HT1080 (cell line): ENCODE data around the gene EVA1C. TPM values are rescaled to one million over a fixed set of nuclear protein-coding genes. Genes with fewer than 3 reads are reported as not detected.
"Not testable (repeated sequence)": the region's sequence is repeated elsewhere in the genome, so short reads cannot be mapped to it uniquely, and the experiment has no call there.

ENCODE experiments used
- DNase-seq: peaks from one replicate; pipeline ENCODE4 v3.0.0-alpha.2; 2015; ENCODE audit warnings: low read depth
- total RNA-seq: library from RNA; depleted of rRNA; stranded (reverse); fragments of >200 nt; shearing (Covaris generic); gene quantifications from 2 replicates; pipeline ENCODE4 v1.2.3, GENCODE V29; 2014

EVA1C gene
- total RNA-seq, 1 experiment from 2014 or later: not detected

DNA sequence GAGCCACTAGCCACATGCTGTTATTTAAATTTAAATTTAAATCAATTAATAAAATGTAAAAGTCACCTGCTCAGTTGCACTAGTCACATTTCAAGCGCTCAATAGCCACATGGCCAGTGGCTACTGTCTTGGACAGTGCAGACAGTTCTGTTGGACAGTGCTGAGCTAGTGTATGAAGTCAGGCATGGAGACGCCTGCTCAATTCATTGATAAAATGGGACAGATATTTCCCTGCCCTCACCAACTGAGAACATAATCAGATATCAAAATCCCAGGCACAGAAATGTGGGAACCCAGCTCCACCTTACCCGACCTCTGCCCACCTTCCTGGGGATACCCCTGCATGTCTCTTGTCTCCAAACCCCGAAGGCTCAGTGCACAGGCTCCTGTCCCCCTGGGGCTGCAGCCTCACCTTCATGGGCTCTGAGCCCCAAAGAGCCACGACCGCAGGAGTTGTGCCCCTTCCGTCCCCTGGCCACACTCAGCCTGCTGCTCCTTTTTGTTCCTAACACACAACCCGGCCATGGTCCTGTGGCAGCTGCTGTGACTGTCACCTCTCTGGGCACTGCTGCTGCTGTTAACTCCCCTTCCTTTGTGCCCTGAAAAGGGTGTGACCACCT, 109.3 kb downstream of the EVA1C start:
- DNase-seq: no peak

DNA sequence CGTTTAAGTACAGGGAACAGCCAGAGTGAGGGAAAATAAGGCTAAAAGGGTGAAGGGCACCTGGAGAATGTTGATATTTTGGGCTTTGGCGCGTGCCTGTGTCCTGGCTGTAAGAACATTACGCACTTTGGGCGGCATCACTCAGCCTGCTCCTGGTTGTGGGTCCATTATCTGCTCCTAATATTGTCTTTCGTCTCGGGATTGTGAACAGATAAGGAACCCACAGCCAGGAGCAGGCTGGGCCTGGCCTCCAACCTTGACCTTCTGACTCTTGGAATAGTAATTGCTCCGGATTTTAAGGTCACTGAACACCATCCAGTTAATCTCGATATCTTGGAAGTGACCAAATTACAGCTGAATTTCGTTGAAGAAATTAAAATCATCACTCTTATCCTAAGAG, 111.0 kb downstream of the EVA1C start:
- no peak for DNase-seq

DNA sequence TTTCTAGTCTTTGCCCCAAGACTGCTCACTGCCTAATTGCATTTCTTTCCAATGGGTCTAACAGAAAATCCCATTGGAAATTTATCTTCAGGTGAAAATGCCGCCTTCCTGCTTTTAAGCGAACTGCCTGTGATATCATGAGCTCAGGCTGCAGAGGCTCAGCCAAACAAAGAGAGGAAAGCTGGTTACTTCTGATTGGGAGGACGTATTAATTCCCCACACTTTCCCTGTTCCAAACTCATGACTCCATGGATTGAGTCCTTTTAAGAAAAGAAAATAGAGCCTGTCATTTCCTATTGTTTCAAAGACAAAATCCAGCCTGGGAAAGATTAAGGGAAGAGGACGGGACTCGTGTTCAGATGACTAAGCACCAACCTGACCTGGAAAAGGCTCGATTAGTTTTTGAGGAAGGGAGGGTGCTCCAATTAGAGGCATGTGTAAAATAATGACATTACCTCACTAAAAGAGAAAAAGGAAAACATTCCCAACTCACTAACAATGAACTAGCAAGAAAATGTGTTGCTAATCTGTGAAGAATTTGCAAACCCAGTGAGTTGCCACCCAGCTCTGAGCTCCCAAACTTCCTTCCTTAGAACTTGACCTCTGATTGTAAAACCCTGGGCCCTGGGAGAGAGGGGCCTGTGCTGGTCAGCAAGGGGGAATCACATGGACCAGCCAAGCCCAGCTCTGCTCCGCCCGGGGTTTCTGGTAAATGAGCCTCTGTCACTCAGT, 111.6 kb downstream of the EVA1C start:
- DNase-seq: peak; percentile 88

DNA sequence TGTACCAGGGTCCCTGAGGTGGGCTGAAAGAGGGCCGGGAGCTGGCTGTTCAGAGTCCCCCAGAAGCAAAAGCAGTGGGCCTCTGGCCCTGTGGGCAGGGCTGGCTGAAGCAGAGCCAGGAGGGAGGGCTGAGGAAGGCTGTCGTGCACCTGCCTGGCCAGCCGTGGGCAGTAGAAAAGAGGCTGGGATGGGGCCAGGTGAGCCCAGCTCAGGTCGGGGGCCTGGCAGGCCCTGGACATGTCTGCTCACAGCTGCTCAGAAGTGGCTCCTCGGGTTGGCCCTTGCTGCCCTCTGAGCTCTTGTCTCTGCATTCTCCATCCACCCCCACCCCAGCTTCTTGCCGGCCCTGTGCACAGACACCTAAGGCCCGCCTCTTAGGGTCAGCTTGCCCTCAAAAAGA, 112.8 kb downstream of the EVA1C start:
- DNase-seq: no peak

DNA sequence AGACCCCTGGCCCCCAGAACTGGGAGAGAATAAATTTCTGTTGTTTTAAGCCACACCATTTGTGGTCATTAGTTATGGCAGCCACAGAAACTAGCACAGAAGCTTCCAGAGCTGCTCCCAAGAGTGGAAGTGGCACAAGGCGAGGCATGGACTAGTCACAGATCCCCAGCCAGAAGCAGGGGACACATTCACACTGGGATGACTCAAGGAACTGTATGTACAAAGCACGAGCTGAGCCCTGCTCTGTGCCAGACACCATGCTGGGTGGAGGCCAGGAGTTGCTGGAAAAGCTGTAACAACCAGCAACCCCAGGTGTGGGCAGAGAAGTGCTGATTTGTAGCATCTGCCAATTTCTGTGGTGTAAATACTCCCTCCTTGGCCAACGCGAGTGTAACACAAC, 117.2 kb downstream of the EVA1C start:
- no peak for DNase-seq

- not testable (repeated sequence) for DNase-seq
Observed at GRCh38 chr21:32530809-32531208, 118.3 kb downstream of the EVA1C start.

- DNase-seq: not testable (repeated sequence)
Observed at GRCh38 chr21:32531561-32531960, 119.1 kb downstream of the EVA1C start.

DNA sequence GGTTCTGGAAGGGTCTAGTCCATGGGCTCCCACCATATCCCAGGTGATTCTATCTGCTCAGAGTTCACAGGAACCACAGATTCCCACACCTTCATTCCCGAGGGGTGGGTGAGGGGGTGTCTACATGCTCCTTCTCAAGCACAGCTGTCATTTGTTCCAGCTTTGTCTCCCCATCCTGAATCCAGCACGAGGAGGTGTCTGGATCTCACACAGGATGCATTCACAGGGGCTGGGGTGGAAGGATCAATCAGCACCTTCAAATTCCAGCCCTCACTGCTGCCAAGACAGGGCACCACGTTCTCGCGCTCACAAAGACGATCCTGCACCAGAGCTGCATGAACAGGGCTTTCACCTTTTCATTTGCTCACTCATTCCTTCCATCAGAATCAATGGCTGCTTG, 120.1 kb downstream of the EVA1C start:
- no peak for DNase-seq

GRCh38 chr21:32533053-32533452, 120.5 kb downstream of the EVA1C start:
- no peak for DNase-seq

DNA sequence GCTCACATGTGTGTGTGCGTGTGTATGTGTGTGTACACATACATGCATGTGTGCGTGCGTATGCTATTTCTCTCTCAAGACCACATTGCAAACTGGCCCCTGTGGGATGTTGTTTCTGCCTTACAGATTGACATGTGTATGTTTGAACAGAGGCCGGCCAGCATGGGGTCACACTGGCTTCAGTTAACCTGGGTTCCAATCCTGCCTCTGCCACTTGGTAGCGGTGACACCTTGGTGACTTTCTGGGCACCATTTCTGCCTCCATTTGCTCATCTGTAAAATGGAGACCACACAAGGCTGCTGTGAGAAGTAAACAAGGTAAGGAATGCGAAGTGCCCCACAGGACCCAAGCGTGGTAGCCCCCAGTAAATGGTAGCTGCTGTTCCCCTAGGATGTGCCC, 121.1 kb downstream of the EVA1C start:
- no peak for DNase-seq

DNA sequence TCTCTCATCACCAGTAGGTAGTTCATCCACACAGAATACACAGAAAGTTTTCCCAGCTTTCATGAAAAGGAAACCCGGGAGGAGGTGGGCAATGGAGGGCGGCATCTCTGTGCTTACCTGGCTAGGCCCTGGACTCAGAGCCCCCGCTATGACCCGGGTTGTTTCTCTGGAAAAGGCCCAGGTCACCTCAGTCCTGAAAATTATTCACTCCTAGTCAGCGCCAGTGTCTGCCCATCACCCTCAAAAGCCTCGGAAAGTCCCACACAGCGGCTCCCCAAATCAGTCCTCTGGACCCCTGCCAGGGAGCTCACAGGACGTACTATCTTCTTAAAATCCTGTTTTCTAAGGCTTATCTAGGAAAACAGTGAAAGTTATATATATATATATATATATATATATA, 121.6 kb downstream of the EVA1C start:
- DNase-seq: no peak

DNA sequence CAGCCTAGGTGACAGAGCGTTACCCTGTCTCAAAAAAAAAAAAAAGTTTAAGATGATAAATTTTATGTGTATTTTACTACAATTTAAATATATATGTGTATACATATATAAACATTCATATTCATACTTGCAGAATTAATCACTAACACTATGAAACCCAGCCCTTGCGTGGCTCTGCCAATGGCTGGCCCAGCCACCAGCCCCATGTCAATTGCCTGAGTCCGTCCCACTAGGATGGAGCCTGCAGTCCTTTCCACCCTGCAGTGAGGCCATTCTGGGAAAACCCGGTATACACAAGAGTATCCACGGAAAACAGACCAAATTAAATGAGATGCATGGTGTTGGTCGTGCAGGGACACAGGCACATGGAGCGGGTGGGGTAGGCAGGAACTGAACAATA, 123.1 kb downstream of the EVA1C start:
- no peak for DNase-seq

DNA sequence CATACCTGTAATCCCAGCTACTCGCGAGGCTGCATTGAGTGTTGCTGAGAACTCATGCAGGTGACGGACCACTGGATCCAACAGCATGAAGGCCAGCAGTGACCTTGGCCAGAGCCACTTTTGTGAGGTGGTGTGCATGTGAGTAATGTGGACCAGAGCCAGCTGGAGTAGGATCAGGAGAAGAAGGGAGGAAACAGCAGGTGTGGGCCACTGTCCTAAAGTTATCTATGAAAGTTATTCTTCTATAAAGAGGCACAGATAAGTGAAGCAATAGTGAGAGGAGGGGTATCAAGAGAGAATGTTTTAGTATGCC, 125.0 kb downstream of the EVA1C start:
- DNase-seq: no peak

DNA sequence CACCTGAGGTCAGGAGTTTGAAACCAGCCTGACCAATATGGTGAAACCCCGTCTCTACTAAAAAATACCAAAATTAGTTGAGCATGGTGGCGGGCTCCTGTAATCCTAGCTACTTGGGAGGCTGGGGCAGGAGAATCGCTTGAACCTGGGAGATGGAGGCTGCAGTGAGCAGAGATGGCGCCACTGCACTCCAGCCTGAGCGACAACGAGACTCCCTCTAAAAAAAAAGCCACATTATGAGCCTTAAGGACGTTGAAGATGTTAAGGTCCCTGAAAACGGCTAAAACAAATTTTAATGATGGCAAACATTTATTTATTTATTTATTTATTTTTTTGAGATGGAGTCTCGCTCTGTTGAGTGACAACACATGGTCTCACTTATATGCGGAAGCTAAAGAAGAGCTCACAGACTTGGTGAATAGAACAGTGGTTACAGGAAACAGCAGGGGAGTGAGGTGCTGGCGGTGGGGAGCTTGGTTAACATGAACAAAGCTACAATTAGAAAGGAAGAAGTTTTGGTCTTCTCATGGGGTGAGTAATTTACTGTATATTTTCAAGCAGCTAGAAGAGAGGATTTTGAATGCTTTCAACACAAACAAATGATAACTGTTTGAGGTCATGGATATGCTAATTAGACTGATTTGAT, 125.8 kb downstream of the EVA1C start:
- no peak for DNase-seq

GRCh38 chr21:32539378-32539777, 126.9 kb downstream of the EVA1C start:
- no peak for DNase-seq

DNA sequence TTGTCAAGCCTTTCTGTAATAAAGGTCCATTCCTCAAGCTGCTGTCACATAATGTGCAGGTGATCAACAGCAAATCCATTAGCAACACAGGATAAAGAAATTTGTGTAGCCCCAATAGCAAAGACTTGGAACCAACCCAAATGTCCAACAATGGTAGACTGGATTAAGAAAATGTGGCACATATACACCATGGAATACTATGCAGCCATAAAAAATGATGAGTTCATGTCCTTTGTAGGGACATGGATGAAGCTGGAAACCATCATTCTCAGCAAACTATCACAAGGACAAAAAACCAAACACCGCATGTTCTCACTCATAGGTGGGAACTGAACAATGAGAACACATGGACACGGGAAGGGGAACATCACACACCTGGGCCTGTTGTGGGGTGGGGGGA, 130.6 kb downstream of the EVA1C start:
- DNase-seq: not testable (repeated sequence)

- DNase-seq: no peak
Observed at GRCh38 chr21:32543975-32544374, 131.5 kb downstream of the EVA1C start.

DNA sequence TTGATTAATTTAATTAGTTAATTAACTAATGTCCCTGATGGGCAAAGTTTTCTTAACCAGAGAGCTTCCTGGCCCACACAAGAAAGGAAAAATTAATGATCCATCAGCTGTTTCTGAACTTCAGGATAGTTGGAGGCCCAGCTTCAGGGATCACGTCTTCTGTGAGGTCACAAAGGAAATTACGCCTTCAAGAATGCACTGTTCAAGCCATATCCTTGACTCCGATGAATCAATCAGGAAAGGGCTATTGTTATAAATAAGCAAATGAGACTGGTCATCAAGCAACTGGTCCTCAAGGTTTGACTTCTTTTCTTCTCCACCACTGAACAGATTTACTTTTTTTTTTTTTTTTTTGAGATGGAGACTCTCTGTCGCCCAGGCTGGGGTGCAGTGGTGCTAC, 132.2 kb downstream of the EVA1C start:
- no peak for DNase-seq

GRCh38 chr21:32545948-32546441, 133.5 kb downstream of the EVA1C start:
- peak; percentile 14 for DNase-seq

DNA sequence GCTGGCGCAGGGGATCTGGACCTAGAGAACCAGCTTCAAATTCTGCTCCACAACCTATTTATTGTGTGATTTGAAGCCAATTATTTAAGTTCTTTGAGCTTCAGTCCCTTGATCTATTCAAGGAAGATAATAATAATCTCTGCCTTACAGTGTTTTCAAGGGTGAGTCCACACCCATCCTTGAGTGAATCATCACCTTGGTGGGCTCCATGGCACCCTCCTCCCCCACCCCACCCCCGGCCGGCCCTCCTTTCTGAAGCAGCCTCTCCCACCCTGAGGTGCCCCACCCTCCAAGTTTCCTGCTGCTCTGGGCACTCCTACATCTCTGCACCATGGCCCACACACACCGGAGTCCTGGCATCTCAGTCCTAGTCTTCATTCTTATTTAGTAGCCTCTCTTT, 134.5 kb downstream of the EVA1C start:
- DNase-seq: no peak

- DNase-seq: no peak
Observed at GRCh38 chr21:32548978-32549377, 136.5 kb downstream of the EVA1C start.

GRCh38 chr21:32549440-32549839, 136.9 kb downstream of the EVA1C start:
- DNase-seq: no peak

DNA sequence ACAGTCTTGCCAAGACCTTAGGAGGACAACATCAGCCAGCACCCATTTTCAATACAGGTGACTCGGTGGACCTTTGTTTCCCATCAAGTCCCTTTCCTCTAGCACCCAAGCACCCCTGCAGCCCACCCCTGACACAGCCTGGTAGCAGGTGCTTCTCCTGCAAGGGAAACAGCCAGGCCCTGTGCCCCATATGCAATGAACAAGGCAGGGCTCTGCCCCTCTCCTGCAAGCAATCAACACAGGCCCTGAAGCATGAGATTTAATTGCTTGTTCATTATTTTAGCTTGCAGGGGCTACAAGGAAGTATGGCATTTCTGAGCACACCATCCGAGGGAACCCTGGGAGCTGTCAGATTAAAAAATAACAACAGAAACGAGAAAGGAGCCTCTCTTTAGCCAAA, 137.4 kb downstream of the EVA1C start:
- DNase-seq: no peak
